GM19455 (cell line): ENCODE measurements around the gene TRAPPC11.

Source experiments
- ATAC-seq: cut with Tn5 transposase; IDR thresholded peaks from one replicate; pipeline ENCODE4 v1.9.1; 2021; ENCODE audit not compliant: unreplicated experiment

Gene TRAPPC11

GRCh38 chr4:183757060-183757459 is 98.0 kb downstream of the TRAPPC11 start:
- ATAC-seq = no peak

- ATAC-seq = no peak
Observed at GRCh38 chr4:183758061-183758757, 99.1 kb downstream of the TRAPPC11 start.

GRCh38 chr4:183758758-183759447 is 99.8 kb downstream of the TRAPPC11 start:
- ATAC-seq = no peak

GRCh38 chr4:183760326-183760725 is 101.2 kb downstream of the TRAPPC11 start:
- ATAC-seq = no peak
